ENCODE results near the gene HBM. TPM values are rescaled to one million over a fixed set of nuclear protein-coding genes. Genes with fewer than 3 reads are reported as not detected.
"Not testable (repeated sequence)": the region's sequence is repeated elsewhere in the genome, so short reads cannot be mapped to it uniquely, and the experiment has no call there.

Gene HBM
- polyA plus RNA-seq (ENCODE audit: insufficient read length), result 9.6 TPM

GRCh38 chr16:165539-166374 is at the start of gene HBM:
HBM (plus strand) TSS chr16:165978; CDS start chr16:165998, 20 bp downstream.
- no peak for DNase-seq

- no peak for DNase-seq
Observed at GRCh38 chr16:116015-116414, 49.8 kb upstream of the HBM start.

DNA sequence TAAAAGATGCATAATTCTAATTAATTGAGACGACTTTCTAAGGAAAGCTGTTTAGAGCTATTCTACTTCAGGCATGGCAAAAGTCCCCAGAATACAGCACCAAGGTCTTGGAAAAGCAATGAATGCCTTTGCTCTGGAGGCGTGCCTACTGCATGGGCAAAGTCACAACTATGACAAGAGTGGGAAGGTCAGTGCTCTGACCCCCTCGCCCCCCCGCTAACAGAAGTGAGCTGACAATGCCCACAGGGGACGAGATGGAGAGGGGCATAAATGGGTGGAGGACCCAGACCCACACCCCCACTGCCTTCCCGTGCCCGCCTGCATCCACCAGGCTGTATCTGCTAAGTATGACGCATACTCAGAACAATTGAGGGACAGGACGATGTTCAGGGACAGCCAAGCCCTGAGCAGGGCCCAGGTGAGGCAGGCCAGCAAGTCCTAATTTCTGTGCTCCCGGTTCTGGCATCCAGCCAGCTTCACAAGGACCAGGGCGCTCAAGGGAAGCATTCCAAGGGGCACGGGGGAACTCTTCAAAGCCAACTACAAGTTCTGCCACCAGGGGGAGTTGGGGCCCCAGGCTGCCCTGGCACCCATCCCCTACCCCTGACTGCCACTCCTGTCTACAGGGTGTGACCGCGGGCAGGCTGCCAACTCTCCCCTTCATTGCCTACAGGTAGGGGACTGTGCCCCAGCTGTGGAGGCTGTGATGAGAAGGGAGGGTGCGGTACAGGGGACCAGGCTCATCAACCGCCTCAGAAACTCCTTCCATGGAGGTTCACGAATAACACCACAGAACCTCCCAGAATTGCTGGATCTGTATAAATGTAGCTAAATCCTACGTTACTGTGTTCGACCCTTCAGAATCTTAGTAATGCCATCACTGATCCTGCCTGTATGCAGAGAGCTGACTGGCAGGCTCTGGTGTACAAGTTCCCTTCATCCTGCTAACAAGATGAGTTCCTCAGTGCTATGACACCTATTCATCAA is 48.1 kb upstream of the HBM start:
- no peak for DNase-seq

GRCh38 chr16:118857-119256 is 46.9 kb upstream of the HBM start:
- no peak for DNase-seq

DNA sequence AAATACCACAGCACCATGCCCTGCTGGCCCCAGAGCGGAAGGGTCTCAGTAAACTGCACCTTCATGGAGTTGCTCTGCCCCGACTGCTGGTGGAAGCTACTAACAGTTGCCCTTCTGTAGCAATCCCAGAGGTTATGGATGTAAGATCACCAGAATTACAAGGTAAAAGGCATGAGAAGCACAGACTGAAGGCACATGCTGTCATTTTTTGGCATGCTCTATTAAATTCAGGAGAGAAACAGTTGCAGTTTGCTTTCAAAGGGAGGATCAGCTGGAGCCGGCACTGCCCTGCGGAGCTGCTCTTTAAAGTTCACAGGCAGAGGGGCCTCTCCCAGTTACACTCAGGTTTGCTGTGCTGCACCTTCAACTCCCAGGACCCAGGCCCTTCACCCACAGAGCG is 46.5 kb upstream of the HBM start:
- DNase-seq, result no peak

DNA sequence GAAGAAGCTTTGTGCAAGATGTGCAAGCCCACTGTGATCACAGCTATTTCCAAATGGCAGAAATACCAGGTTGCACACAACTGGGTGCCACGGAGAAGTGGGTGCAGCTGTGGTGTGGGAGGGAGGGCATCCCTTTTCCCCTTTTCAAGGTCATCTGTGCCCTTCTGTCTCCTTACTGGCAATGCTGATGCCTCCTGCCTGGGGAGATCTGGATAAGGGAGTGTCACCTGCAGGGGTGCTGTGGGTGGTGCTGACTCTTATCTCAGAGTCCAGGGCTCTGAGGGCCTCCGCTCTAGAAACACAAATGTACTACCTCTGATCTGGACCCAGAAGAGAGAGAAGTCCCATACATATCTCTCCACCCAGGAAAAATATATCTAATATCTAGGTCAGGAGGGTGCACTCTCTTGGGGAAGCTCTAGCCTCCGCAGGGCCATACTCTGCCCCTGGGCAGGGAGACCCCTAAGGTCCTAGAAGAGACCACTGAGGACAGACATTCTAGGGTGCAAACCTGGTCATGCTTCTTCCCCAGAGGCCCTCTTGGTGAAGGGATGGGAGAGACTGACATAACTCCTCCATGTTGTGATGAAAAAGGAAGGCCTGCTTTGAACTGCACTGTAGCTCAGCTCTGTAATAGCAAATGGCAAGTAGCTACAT is 45.8 kb upstream of the HBM start:
- DNase-seq, result no peak

DNA sequence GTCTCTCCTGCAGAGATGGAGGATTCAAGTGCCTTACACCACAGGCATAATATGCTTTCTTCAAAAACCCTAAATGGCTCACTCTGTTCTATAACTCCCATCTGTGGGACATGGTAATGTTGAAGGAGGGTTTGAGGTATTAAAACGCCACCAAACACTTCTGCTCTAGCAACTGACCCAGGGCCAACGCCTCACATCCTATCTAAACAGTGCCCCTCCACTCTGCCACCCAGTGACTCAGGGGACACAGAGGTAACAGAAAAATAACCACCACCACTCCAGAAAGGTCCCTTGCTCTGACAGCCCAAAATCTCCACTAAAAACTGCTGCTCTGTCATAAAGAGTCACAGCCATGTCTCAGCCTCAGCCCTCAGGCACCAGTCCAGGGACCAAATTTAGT is 45.0 kb upstream of the HBM start:
- DNase-seq, result no peak

- DNase-seq, result no peak
Observed at GRCh38 chr16:122361-122760, 43.4 kb upstream of the HBM start.

DNA sequence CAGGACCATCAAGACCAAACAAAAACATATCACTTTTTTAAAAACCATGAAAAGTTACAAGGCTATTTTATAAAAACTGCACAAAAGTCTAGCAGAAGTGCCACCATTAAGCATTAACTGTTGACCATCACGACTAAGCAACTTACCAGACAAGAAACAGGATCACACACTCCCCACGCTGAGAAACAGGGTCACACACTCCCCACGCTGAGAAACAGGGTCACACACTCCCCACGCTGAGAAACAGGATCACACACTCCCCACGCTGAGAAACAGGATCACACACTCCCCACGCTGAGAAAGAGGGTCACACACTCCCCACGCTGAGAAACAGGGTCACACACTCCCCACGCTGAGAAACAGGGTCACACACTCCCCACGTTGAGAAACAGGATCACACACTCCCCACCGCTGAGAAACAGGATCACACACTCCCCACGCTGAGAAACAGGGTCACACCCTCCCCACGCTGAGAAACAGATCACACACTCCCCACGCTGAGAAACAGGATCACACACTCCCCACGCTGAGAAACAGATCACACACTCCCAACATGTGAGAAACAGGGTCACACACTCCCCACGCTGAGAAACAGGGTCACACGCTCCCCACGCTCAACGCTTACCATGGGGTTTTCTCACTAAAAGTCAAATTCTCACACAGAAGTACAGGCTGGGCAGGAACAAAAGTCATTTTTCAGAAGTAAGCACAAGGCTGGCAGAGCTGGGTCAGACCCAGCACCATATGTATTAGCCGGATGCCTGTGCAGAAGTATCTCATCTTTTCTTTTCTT is 42.0 kb upstream of the HBM start:
- DNase-seq, result not testable (repeated sequence)

GRCh38 chr16:125011-125410 is 40.8 kb upstream of the HBM start:
- DNase-seq, result peak; percentile 67

DNA sequence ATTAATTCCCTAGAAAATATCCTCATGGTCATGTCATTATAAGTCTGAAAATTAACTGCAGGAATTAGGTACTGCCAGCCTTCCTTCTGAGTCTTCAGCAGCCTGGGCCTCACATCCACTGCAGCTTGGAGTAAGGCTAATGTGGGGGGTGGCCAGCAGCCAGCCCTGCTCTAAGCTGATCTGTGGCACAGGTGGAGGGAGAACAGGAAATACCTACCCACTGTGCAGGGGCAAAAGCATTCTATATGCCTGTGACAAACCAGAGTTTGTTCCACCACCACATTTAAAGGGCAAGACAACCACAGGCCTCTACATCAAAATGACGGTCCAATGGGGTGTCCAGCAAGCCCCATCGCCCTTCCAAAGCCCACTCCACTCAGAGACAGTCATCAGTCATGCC is 36.7 kb upstream of the HBM start:
- DNase-seq, result no peak

GRCh38 chr16:130533-131173 is 35.1 kb upstream of the HBM start:
- DNase-seq, result no peak

- DNase-seq, result no peak
Observed at GRCh38 chr16:132120-132519, 33.7 kb upstream of the HBM start.

DNA sequence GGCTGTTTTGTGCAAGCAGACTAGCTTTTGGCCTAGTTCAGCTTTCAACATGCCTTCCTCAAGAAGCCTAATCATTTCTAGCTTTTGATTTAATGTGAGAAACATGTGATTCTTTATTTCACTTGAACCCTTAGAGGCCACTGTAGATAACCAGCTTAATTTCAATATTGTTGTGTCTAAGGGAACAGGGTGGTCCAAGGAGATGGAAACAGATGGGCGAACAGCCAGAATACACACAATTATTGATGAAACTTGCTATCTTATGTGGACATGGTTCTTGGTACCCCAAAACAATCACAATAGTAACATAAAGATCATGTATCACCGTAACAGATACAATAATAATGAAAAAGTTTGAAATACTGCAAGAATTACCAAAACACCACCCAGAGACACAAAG is 32.1 kb upstream of the HBM start:
- DNase-seq, result no peak

- DNase-seq, result peak; percentile 19
Observed at GRCh38 chr16:138049-138417, 27.7 kb upstream of the HBM start.

DNA sequence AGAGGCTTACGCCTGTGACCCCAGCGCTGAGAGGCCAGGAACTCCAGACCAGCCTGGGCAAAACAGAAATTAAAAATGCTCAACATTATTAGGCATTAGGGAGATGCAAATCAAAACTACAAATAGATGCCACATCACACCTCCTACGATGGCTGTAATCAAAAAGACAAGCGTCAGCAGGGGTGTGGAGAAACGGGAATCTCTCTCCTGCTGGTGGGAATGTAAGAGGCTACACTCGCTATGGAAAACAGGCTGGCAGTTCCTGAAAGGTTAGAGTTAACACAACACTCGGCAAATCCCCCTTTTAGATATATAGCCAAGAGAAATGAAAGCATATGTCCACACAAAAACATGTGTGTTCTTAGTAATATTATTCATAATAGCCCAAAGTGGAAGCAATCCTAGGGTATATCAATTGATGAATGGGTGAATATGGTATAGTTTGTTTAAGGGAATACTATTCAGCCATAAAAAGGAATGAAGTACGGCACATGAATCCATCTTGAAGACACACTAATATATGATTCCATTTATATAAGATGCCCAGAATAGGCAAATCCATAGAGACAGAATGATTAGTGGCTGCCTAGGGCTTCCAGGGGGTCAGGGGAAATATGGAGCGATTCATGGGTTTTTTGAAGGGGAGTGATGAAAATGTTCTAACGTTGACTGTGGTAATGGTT is 25.5 kb upstream of the HBM start:
- DNase-seq, result no peak

DNA sequence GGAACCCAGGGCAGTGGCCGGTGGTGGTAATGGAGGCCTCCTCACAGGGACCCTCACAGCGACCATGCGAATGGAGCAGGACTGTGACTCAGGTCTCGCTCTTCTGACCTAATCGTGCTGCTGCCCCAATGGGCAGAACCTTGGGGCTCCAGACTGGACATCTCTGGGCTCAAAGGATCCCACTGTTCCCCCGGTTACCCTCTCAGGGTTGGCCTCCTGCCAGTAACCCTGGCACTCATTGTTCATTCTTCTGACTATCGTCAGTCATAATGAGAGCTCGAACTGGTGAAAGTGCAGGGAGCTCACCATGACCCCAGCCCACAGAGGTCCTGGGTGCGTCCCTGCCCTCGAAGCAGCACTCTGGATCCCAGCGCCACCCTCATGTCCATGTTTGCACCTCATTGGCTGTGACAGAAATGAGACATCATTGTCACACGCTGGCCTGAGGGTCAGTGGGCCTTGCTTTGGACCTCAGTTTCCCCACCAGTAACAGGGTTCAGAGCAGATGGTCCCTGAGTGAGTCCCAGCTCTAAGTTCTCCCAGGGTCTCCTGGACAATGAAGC is 23.3 kb upstream of the HBM start:
- DNase-seq, result no peak

DNA sequence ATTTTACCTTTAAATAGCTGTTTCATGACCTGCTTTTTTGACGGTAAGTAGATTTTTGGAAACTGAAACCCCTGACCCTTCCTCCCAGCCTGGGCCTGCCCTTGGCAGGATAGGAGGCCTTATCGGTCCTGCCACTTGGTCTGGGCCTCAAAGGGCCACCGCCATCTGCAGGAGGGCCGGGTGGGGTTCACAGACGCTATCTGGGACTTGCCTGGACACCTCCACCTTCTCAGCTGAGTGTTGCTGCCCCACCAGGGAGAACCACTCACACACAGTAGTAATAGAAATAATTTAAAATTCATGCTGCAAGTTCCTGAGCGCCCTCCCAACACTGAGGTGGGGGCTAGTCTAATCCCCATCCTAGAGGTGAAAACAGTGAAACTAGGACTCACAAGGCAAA is 22.7 kb upstream of the HBM start:
- no peak for DNase-seq

DNA sequence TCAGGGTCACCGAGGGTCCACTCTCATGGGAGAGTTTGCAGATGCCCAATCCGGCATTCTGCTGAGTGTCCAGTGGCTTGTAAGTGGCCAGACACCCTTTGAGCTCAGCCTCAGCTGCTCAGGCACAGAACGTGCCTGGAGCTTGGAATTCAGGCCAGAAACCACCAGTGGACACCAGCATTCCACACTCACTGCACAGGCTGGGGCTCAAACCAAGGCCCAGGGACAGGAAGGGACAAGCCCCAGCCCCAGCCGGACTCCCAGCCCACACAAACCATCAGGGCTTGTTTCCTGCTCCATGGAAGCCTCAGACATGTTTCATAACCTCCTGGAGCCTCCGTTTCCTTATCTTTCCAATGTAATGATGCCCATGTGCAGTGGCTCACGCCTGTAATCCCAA is 22.3 kb upstream of the HBM start:
- no peak for DNase-seq

DNA sequence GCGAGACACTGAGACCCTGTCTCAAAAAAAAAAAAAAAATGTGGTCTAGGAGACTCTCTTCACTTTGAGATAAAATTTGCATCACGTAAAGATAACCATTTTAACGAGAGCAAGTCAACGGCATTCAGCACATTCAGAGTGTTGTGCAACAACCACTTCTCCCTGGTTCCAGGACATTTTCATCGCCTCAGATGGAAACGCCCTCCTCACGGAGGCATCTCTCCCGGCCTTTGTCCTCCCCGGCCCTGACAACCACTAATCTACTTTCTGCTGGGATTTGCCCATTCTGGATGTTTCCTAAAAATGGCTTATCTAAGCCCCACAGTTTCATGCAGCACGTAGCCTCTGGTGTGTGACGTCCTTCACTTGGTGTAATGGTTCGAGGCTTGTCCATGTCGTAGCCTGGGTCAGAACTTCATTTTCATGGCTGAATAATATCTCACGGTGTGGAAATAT is 21.0 kb upstream of the HBM start:
- no peak for DNase-seq

DNA sequence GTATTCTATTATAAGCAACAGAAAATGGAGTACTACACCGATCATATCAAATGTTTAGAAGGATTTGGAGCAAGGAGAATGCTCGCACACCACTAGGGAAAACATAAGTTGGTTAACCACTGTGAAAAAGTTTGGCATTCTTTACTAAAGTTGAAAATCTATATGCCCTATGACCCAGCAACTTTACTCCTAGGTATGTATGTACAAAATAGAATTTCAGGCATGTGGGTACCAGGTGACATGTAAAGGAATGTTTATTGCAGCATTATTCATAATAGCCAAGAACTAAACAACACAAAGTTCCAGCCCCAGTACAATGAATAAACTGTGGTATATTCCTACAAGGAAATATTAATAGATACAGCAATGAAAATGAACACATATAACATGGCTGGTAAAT is 19.1 kb upstream of the HBM start:
- no peak for DNase-seq

Data from hindlimb muscle (tissue), 1 donor.